GM18907 (cell line): ENCODE data around the gene SMYD3.

Experiments
- ATAC-seq: cut with Tn5 transposase; IDR thresholded peaks from one replicate; pipeline ENCODE4 v1.9.1; 2021; ENCODE audit warnings: mild to moderate bottlenecking, moderate library complexity; ENCODE audit not compliant: unreplicated experiment

SMYD3 gene

DNA sequence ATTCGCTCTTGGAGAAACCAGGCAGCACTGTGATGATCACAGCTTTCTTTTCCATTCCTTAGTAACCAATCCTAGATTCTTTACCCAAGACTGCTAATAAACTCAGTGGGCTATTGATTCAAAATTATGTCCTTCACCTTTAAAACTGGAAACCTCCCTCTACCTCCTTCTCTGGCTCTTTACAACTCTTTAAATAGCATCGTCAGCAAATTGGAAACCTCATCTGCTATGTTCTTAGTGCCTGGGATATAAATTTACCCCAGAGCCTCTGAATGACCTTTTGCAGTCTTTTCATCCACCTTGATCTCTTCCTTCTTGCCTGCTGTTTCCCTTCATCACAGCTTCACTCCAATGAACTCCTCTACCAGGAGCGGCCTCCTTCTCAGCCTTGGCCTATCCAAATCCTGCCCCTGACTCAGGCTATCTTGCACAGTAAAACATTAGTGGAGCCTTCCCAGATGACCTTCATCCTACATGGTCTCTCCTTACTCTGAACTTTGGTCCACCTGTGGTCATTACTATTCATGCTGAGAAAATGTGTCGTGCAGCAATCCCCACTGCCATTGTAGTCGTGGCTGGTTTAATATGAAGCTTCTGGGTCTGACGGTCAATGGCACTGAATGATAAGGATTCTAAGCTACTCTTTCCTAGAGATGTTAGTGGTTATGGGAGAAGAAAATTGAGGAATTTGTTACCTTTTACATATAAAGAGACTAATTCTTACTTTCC is 644.1 kb downstream of the SMYD3 start:
- ATAC-seq, result no peak

DNA sequence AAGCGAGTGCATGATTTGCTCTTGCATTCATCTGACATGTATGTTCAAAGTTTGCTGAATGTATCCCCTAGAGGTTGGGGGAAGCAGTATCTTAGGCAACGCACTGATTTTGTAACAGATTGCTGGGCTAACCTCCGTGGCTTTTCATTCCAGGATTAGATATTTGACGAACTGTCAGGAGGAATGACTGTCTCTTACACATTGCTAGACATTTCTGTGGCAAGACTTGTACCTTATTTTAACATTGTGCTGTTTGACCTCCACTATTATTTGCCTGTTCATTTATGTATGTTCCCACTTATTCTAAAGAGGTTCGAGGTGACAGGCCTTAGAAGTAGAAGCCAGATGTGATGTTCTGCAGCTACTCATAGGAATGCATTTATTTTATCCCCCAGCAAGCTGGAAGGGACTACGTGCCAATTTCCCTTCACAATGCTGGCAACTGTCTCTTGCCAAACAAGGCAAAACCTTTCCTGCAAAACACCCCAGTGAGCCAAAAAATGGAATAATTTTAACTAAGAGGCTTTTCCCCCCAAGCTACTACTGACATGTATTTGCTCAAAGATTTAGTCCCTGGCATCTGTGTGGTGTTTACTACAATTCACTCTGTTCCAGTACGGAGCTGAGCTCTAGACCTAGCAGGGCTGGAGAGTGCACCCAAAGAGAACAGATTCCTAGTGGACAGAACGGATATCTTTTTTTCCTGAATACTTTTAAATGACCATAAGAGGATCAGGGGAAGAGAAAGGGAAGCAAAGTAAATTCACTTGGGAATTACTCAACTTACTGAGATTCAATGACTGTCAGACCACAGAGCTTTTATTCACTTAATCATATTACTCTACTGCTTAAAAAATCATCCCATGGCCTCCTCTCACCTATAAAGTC is 646.2 kb downstream of the SMYD3 start:
- ATAC-seq, result no peak

- ATAC-seq, result no peak
These were observed 647.5 kb downstream of the SMYD3 start for GRCh38 chr1:245859493-245860114.

- no peak for ATAC-seq
These were observed 648.2 kb downstream of the SMYD3 start for GRCh38 chr1:245858722-245859492.

DNA sequence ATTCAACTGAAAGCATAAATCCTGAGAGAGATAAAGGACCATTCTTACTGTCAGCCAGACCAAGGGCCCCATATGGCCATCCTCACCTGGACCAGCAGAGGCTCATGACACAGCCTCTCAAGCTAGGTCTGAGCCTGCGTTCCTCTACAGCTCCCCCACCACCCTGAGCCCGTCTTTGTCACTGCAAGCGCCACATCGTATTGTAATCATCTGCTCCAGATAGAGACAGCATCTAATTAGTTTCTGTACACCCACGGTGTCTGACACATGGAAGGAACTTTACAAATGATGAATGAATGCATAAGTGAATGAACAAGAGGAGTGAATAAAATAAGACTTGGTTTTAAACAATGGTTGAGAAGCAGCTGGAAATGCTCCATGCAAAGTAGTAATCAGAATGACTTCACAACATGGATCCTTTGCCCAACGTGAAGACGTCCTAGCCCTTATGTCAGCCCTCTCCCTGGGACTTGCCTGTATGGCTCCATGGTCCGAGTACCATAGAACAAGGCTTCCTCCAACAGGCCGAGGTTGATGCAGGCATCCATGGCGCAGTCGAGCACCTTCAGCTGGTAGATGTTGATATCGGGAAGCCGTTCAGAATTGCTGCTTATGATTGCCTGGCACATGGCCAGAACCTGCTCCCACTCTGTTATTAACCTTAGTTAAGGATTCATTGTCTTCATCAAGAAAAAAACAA is 648.9 kb downstream of the SMYD3 start:
- no peak for ATAC-seq

- ATAC-seq, result no peak
These were observed 650.0 kb downstream of the SMYD3 start for GRCh38 chr1:245856944-245857531.

- no peak for ATAC-seq
These were observed 651.0 kb downstream of the SMYD3 start for GRCh38 chr1:245855846-245856730.

DNA sequence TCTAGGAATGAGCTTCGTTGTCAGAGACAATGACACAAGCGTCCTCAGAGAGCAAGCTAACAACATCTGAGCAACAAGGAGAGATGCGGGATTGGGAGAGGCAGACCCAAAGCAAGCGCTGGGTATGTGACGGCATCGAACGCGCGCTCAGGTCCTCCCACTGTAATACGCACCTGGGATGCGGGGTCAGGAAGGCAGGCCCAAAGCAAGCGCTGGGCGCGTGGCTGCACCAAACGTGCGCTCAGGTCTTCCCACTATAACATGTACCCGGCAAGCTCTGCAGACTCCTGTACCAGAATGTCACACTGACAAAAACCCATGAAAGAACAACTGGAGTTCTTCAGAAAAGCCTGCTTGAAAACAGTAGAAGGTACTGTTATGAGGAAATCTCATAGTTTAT is 653.8 kb downstream of the SMYD3 start:
- no peak for ATAC-seq

DNA sequence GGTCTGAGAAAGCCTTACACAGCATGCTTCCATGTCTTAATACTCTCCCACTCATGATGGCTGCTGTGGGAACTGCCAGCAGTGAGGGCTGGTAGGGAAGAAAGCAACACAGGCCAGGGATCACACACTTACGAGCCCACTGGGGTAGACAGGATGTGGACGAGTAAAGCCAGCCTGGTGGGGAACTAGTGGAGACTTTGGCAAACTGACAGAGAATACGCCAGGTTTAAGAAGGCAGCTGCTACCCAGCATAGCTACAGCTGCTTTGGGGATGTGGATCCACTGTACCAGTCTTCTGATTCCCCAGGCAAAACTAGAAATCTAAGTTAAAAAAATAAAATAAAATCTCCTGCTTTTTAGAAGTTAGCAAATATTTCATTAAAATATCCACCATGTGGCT is 664.0 kb downstream of the SMYD3 start:
- ATAC-seq, result no peak

DNA sequence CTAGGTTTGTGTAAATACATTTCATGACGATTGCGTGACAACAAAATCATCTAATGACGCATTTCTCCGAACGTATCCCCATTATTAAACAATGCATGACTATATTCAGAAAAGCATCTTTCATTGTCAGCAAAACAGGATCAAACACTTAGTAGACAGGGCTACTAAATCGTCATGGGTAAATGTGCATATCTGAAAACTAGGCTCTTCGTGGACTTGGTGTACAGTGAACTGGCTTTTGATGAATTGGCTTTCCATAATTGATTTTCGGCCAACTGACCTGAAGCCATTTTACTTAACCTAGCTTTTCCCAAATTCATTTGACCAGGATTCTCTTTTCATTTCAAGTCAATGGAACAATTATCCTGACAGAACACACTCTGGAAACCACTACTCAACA is 665.0 kb downstream of the SMYD3 start:
- ATAC-seq, result no peak

- ATAC-seq, result no peak
These were observed 666.1 kb downstream of the SMYD3 start for GRCh38 chr1:245840971-245841370.

DNA sequence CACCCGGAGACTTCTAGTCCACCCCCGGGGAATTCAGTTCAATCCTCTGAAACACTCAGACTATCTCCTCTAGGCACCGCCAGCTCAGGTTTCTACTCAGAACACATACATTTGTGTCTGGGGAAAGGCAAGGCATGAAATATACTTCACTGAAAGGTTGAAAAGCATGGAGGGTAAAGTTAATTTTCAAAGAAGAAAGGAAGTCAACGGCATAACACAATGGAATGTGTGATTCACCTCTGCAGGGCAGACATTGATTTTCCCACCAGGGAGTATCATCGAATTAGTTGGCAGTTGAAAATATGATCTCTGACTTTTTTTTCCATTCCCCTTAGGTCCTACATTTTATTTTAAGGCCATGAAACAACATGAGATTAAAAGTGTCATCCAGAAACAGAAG is 669.4 kb downstream of the SMYD3 start:
- no peak for ATAC-seq

GRCh38 chr1:245835386-245835785 is 671.7 kb downstream of the SMYD3 start:
- no peak for ATAC-seq

- no peak for ATAC-seq
These were observed 673.1 kb downstream of the SMYD3 start for GRCh38 chr1:245834002-245834401.

- no peak for ATAC-seq
These were observed 674.1 kb downstream of the SMYD3 start for GRCh38 chr1:245832771-245833527.

DNA sequence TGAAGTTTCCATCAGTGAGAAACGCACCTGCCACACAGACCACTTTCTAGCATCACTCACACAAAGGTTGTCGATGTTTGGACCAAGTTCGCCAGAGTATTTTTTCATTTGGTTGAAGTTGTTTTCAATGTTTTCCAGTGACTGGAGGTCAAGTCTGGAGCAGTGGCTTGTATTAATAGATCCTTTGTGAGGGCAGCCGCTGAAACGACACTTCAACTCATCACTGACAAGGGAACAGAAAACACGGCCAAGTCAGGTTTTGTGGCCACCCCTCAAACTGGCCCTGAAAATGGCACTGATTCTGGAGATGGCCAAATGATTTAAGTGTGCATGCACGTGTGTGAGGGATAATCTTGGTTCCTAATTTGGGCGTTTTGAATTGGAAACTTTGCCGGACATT is 675.6 kb downstream of the SMYD3 start:
- no peak for ATAC-seq

DNA sequence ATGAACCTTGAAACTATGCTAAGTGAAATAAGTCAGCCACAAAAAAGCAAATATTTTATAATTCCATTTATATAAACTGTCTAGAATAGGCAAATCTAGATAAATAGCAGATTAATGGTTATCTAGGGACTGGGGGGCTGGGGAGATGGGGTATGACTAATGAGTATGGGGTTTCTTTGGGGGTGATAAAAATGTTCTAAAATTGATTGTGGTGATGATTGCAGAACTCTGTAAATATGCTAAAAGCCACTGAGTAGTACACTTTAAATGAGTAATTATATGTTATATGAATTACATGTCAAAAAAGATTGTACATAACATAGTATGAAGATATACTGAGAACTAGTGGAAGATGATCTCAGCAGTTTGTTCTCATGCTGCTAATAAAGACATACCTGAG is 677.3 kb downstream of the SMYD3 start:
- ATAC-seq, result no peak

- no peak for ATAC-seq
These were observed 677.9 kb downstream of the SMYD3 start for GRCh38 chr1:245829194-245829593.
